NCI-H2171 treated with DMSO at 0.1 percent for 48 hours (cell line): Measurements from ENCODE around the gene KCTD4.

Experiments used
- DNase-seq: peaks from one replicate; lab custom pipeline; 2025; lab: John Stamatoyannopoulos, UW

KCTD4 gene

DNA sequence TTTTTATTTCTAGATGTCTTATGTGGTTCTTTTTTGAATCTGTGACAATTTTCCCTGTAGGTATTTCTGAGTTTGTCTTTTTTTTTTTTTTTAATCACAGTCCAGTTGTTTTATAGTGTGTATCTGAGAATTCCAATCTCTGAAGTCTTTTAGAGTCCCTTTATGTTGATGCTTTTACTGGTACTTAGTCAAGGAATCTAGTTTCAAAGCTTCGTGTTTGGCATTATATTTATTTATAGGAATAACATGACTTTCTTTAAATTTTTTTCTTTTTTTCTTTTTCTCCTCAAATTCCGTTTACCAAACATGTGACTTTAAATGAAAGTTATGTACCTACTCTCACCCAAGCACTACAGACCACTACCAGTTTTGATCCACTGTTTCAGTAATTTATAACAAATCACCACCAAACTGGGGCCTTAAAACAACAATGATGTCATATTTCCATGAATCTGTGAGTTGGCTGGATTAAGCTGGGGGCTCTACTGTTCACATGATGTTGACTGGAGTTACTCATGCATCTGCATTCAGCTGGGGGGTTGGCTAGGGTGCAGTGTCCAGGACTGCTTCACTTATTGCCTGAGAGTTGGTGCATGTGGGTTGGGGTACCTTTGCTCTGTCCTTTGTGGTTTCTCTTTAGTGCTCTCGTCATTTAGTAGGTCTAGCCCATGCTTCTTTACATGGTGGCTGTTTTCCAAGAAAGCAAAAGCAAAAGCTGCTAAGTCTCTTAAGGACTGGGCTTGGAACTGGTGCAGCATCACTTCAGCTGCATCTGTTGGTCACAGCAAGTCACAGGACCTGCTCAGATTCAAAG, 22.3 kb downstream of the KCTD4 start:
- no peak for DNase-seq

DNA sequence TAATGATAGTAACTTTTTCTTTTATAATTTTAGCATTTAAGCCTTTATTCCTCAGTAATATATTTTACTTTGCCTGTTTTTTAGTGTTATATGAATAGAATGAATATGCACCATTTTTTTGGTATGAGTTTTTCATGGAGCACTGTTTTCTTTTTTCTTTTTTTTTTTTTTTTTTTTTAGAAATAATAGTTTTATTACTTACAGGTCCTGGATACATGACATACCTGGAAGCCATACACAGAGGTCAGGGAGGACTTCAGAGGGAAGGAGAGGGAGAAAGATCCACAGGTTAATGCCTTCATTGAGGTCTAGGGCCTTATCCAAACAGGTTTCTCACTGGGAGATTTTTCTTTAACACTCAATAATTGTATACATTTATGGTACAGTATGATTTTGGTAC, 26.4 kb downstream of the KCTD4 start:
- DNase-seq: no peak

DNA sequence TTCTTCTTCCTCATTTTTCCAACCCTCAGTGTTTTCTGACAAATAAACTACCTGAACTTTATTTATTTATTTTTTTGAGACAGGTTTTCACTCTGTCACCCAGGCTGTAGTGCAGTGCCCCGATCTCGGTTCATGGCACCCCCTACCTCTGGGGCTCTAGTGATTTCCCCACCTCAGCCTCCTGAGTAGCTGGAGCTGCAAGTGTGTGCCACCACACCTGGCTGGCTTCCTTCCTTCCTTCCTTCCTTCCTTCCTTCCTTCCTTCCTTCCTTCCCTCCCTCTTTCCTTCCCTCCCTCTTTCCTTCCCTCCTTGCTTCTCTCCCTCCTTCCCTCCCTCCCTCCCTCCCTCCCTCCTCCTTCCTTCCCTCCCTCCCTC, 32.3 kb downstream of the KCTD4 start:
- no peak for DNase-seq

DNA sequence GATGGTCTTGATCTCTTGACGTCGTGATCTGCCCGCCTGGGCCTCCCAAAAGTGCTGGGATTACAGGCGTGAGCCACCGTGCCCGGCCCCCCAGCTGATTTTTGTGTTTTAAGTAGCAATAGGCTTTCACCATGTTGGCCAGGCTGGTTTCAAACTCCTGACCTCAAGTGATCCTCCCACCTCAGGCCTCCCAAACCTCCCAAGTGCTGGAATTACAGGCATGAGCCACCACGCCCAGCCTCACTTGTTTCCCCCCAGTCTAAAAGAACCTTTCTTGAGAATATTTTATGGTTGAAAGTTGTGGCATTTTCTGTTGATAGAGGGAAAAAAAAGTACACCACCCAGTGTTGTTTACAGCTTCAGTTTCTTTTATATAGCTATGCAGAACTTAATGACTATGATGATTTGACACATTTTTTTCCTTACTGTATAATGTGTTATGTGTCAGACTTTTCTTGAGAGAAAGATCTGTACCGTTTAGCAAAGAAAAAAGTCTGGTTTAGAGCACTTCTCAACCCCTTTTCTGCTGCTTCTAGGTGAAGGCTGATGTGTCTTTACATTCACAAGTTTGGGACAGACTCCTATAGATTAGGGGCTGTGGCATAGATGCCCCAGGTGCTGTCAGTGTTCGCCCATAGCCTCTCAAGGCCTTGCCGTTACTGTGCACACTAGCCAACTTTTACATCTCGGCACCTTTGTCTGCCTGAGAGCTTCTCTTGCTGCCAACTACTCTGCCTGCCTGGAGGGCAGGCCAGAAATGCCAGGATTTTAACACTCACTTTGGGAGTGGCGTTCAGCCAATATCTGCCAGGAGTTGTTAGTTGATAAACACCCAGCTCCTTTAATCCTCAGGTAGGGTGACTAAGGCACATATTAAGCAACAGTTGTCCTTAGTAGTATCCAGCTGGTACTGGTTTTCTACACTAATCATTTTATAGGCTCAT, 33.0 kb downstream of the KCTD4 start:
- DNase-seq: no peak

DNA sequence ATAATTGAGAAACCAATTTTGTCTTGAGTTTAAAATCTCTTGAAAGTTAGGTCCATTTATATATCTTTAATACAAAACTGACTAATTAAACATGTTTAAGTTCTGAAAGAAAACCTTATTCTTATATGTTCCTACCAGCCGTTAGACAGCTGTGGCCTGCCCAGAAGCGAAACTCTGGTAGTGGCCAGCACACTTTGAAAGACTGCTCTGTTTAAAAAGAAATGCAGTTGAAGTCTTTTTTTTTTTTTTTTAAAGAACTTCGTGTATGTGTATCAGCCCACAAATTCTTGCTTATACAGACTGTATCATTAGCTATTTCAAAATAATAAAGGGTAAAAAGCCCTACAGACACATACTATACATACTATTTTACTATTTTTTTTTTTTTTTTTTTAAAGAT, 34.0 kb downstream of the KCTD4 start:
- no peak for DNase-seq

DNA sequence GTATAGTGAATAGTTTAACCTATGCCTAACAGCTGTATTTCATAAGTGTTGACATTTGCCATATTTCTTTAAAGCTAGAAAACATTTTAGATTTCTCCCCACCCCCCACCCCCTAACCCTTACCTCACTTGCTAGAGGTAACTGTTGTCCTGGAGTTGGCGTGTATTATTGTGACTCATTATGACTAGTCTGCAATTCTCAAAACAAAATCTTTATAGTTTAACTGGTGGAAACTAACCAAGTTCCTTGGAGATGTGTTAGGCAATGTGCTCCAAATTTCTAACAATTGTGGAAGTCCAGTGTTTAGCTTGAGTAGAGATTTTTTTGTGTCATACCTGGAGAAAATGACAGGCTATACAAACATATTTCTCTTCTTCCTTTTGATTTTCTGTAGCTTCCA, 38.0 kb downstream of the KCTD4 start:
- DNase-seq: no peak

DNA sequence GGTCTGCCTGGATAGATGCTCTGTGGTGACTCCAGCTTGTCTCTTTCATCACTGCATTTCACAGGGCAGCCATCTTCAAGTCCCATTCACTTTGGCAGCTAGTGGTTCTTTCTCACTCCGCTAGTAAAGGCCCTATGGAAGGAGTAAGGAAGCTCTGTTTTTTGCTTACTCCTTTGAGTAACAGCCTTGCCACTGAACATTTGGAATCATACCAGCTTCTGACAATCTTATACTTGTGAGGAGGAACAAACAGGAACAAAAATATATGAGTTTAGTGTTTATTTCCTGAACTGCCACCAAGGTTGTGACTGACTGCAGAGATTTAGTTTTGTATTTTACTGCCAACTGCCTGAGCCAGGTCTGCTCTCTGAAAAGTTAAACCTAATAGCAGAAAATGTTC, 38.7 kb downstream of the KCTD4 start:
- no peak for DNase-seq

DNA sequence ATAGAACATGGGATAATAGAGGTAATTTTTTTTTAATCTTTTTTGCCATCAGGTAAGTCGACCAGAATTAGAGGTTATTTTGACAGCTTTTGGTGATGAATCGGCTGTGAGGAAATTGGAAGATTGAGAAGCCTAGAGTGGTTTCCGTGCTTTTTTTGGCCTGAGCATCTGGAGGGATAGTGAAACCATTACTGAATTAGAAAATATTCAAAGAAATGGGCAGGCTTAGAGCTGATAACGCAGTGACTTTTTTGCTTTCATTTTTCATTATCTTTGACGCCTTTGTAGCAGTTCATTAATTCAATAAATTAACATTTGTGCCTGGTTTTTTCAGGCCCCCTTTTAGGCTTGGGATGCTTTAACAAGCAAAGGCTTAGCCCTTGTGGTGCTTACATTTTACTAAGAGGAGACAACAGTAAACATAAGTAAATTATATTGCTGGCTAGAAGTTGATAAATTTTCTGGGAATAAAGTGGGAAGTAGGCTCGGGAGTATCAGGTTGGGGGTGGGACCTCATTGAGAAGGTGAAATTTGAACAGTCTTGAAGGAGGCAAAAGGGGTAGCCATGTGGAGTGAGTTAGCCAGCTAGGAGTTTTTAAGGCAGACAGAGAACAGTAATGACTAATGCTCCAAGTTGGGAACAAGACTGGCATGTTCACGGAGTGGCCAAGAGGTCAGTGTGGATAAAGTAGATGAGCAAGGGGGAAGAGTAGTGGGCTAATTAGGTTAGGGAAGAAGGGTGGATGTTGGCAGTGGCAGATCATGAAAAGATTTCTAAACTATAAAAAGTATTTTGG, 44.1 kb downstream of the KCTD4 start:
- no peak for DNase-seq

DNA sequence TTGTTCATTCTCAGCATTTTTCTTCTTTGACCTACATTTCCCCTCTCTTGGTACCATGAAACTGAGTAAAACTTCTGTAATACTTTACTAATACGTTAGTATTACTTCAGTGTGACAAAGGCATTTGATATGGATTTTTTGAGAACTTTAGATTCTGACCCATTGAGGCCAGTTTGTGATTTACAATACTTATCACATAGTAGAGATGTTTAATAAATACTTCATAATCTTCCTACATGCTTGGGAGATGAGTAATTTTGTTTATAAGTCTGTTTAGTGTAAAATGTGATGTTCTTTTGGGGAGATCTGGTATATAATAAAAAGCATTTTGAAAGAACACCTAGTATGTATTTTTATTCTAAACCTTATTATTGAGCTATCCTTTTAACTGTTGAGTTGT, 50.9 kb downstream of the KCTD4 start:
- DNase-seq: no peak

DNA sequence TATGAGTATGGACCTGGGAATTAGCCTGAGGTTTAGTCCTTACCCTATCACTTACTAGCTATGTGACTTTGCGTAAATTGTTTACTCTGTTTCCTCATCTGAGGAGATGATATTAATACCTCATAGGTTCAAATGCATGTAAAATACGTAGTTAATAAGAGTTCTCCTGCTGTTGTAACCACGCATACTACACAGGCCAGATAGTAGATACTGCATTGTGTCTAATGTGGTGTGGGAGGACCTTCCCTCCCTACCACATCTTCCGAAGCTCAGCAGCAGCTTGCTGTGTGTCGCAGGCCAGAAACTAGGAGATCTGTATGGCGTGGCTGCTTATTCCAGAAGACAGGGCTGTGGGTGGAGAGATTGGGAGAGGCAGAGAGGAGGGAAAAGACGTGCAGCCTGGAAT, 57.5 kb downstream of the KCTD4 start:
- no peak for DNase-seq
